Left lung (tissue), 10 donors: ENCODE data around the gene TSPOAP1. TPM values are rescaled to one million over a fixed set of nuclear protein-coding genes. Genes with fewer than 3 reads are reported as not detected.

Experiments
- ATAC-seq: fragments of 200-7000 bp; cut with Tn5 transposase; one replicate; pipeline ENCODE4 v1.9.1; 2020; ENCODE audit warnings: moderate library complexity
- DNase-seq, 4 donors: peaks; one replicate each; pipeline ENCODE4 v3.0.0-alpha.2; 2013 to 2020
- H3K27ac ChIP-seq, 2 donors: fragments of 200-600 bp; sonication (generic) in 1 of 2; one replicate each; pipeline versions ENCODE4 v1.5.0 to v1.8.0; 2020 to 2021
- H3K27me3 ChIP-seq, 2 donors: fragments of 200-600 bp; sonication (generic) in 1 of 2; one replicate each; pipeline versions ENCODE4 v1.5.0 to v1.8.0; 2020 to 2021
- H3K36me3 ChIP-seq, 2 donors: fragments of 200-600 bp; sonication (generic) in 1 of 2; one replicate each; pipeline versions ENCODE4 v1.5.0 to v1.8.0; 2020 to 2021
- H3K4me1 ChIP-seq, 2 donors: fragments of 200-600 bp; one replicate each; pipeline ENCODE4 v1.8.0; 2021
- H3K4me3 ChIP-seq, 2 donors: fragments of 200-600 bp; sonication (generic) in 1 of 2; one replicate each; pipeline versions ENCODE4 v1.5.0 to v1.8.0; 2020 to 2021; ENCODE audit warnings: mild to moderate bottlenecking in 1 of 2
- H3K9me3 ChIP-seq, 2 donors: fragments of 200-600 bp; sonication (generic) in 1 of 2; one replicate each; pipeline versions ENCODE4 v1.5.0 to v1.8.0; 2020 to 2021
- CTCF ChIP-seq, 2 donors: fragments of 200-600 bp; sonication (generic) in 1 of 2; IDR thresholded peaks; one replicate each; pipeline versions ENCODE4 v1.5.0 to v1.8.0; 2021; ENCODE audit warnings: antibody characterized with exemption in 2 of 2
- intact Hi-C, 2 donors: fragments of 100-400 bp; cut with DNase I; formaldehyde crosslinking; loops; one replicate each; pipeline versions ENCODE4 v1.11.2 to v1.14.2; 2022
- polyA plus RNA-seq, 6 donors: library from polyadenylated mRNA; unstranded; fragments of 120-200 nt; gene quantifications; one replicate each; pipeline ENCODE4 v1.2.1, GENCODE V29; 2013; ENCODE audit not compliant: insufficient read length in 6 of 6
- total RNA-seq, 2 donors: library from RNA; stranded (reverse); fragmentation: NEBNext Ultra II Directional; extraction: Animal tissue kit (Norgen Biotek cat#: 25700); gene quantifications; one replicate each; pipeline ENCODE4 v1.2.1, GENCODE V29; 2021
- donor health status: DM: no; HTN: yes; CAD: no.
- donor health status: DM: no; HTN: no; CAD: no.

Gene TSPOAP1
- total and polyA plus RNA-seq, 8 donors, result 7.9 to 65.0 (median 52.7) TPM

DNA sequence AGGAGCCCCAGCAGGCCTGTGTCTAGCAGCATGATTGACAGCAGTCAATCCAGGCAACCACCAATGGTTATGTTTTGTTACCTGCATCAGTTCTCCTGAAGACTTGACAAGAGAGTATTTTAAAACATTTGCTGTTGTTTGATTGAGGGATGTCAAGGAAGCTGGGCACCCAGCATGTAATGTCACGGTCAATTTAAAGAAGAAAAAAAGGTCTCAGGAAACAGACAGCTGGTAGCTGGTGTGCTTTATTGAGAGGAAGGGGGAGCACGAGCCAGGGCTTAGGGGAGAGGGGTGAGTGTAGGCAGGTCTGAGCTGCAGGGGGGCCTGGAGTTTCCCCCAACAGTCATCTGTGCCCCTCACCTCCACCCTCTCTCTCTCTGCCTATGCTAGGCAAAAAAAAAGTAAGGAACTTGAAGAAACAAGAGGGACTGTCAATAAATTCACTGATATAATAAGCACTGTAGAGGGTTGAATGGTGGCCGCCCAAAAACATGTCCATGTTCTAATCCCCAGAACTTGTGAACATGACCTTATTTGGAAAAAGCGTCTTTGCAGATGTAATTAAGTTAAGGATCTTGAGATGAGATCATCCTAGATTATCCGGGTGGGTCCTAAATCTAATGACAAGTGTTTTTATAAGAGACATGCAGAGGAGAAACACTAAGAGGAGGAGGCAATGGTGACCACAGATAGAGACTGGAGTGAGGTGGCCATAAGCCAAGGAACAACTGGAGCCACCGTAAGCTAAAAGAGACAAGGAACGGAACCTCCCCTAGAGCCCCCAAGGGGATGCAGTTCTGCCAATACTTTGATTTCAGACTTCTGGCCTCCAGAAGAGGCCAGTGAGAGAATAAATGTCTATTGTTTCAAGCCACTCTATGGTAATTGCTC, 14.5 kb downstream of the TSPOAP1 start:
- no peak for DNase-seq
- ATAC-seq, result no peak
- Histone ChIP-seq H3K27me3 (no peaks in the 10 kb centered on the region), H3K4me3 (no peak overlapping the region), H3K4me1 (peaks cover 0 to 5% of the 10 kb centered on the region in 2 donors), H3K27ac (no peak overlapping the region), H3K9me3 (no peaks in the 10 kb centered on the region), H3K36me3 (no peaks in the 10 kb centered on the region)
- intact Hi-C loops, result loop anchor here in 1 of 2 donors (10.0 kb wide), 1 partner anchor 131 kb away; no protein-coding TSS in a partner anchor
- no peak for TF ChIP-seq CTCF (IDR thresholded peaks at IDR 0.05)

DNA sequence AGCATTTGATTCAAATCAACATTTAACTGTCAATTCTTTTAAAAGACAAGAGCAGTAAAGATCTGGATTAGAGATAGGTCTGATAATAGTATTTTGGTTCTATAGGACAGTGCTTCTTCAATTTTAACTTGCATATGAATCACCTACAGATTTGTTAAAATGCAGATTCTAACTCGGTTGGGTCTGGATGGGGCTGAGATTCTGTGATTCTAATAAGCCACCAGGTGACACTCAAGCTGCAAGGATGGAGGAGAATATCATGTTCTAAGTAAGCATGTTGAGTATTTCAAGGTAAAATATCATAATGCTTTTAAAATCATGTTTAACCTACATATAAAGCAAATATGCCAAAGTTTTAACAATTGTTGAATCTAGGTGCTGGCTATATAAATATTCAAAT, 15.8 kb downstream of the TSPOAP1 start:
- H3K4me1 ChIP-seq, result peaks cover 0 to 5% of the 10 kb centered on the region in 2 donors
- H3K9me3 ChIP-seq, result no peaks in the 10 kb centered on the region
- no peak for TF ChIP-seq CTCF (IDR thresholded peaks at IDR 0.05)
- DNase-seq (no peak), ATAC-seq (no peak)
- no peaks in the 10 kb centered on the region for H3K36me3 ChIP-seq
- intact Hi-C loops, result loop anchor here in 1 of 2 donors (10.0 kb wide), 1 partner anchor 132 kb away; no protein-coding TSS in a partner anchor
- H3K4me3 ChIP-seq, result no peak overlapping the region
- no peaks in the 10 kb centered on the region for H3K27me3 ChIP-seq
- no peak overlapping the region for H3K27ac ChIP-seq

- H3K4me3 ChIP-seq, result no peak overlapping the region
Measured at GRCh38 chr17:58312021-58312630, 16.5 kb downstream of the TSPOAP1 start.

DNA sequence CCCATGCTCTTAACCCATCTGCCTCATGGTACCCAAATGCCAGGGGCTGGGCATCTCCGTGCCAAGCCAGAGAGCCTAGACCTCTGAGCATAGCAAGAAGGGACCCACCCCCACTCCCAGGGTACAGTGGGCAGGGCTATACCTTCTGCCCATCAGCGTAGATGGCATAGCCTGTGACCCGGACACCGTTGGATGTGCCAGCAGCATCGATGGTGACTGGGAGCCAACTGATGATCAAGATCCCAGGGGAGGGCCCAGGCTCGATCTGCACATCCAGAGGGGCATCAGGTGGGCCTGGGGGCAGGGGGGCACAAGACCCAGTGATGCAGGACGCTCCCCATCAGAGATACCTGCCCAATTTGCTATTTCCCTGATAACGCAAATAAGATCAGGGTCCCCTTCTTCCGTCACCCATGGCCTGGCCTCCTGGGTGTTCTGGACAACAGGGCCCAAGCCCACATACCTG, 17.1 kb downstream of the TSPOAP1 start:
- H3K36me3 ChIP-seq, result no peaks in the 10 kb centered on the region
- H3K9me3 ChIP-seq, result no peaks in the 10 kb centered on the region
- intact Hi-C loops, result loop anchor here in 1 of 2 donors (10.0 kb wide), 1 partner anchor 133 kb away; no protein-coding TSS in a partner anchor
- no peak overlapping the region for H3K27ac ChIP-seq
- no peaks in the 10 kb centered on the region for H3K4me1 ChIP-seq
- no peak overlapping the region for H3K4me3 ChIP-seq
- H3K27me3 ChIP-seq, result no peaks in the 10 kb centered on the region
- no peak for DNase-seq
- TF ChIP-seq CTCF (IDR thresholded peaks at IDR 0.05), result no peak
- no peak for ATAC-seq

More at GRCh38 chr17:58312021-58312630, 16.5 kb downstream of the TSPOAP1 start:
- Histone ChIP-seq H3K9me3 (no peaks in the 10 kb centered on the region), H3K27me3 (no peaks in the 10 kb centered on the region), H3K27ac (no peak overlapping the region), H3K4me1 (peaks cover 0 to 1% of the 10 kb centered on the region in 2 donors), H3K36me3 (no peaks in the 10 kb centered on the region)
- ATAC-seq, result no peak
- intact Hi-C loops, result loop anchor here in 1 of 2 donors (10.0 kb wide), 1 partner anchor 133 kb away; no protein-coding TSS in a partner anchor
- no peak for TF ChIP-seq CTCF (IDR thresholded peaks at IDR 0.05)
- no peak for DNase-seq
